Stomach (tissue), 9 donors: ENCODE data around the gene CEP250. TPM values are rescaled to one million over a fixed set of nuclear protein-coding genes. Genes with fewer than 3 reads are reported as not detected.
A peak's percentile ranks its signal among the peaks of the same experiment; 100 is the strongest.

ENCODE experiments used
- DNase-seq, 2 donors: peaks; one replicate each; pipeline versions ENCODE4 v3.0.0 to v3.0.0-alpha.2; 2013 to 2019
- H3K27ac ChIP-seq, 5 donors: fragments of 200-600 bp in 4 of 5; sonication (generic) in 4 of 5; one replicate each; pipeline ENCODE4 v1.5.1; 2013 to 2019; ENCODE audit warnings: mild to moderate bottlenecking in 1 of 5, moderate library complexity in 1 of 5
- H3K27me3 ChIP-seq, 3 donors: fragments of 200-600 bp; sonication (generic); one replicate each; pipeline ENCODE4 v1.5.1; 2017 to 2019; ENCODE audit warnings: mixed run types in 1 of 3
- H3K36me3 ChIP-seq, 4 donors: fragments of 200-600 bp; sonication (generic); 1 replicate in 3 of 4; 2 replicates in 1 of 4; pipeline ENCODE4 v1.5.1; 2016 to 2019
- H3K4me1 ChIP-seq, 4 donors: fragments of 200-600 bp; sonication (generic); one replicate each; pipeline ENCODE4 v1.5.1; 2016 to 2019
- H3K4me3 ChIP-seq, 4 donors: fragments of 200-600 bp; sonication (generic) in 3 of 4; one replicate each; pipeline ENCODE4 v1.5.1; 2016 to 2019; ENCODE audit warnings: mild to moderate bottlenecking in 1 of 4
- H3K9me3 ChIP-seq, 4 donors: fragments of 200-600 bp; sonication (generic); one replicate each; pipeline ENCODE4 v1.5.1; 2016 to 2019
- CTCF ChIP-seq, 7 experiments: fragments of 450-650 bp in 4 of 7; fragments of 200-600 bp in 3 of 7; sonication (generic) in 3 of 7; IDR thresholded peaks; one replicate each; pipeline ENCODE4 v1.5.1; 2016 to 2019; ENCODE audit warnings: antibody characterized with exemption in 7 of 7, control low read depth in 2 of 7, mild to moderate bottlenecking in 1 of 7
- EP300 ChIP-seq: sonication (generic); formaldehyde crosslinking; IDR thresholded peaks from one replicate; pipeline ENCODE4 v1.6.1; 2017; ENCODE audit warnings: antibody characterized with exemption
- POLR2A ChIP-seq, 4 donors: fragments of 450-650 bp; IDR thresholded peaks; one replicate each; pipeline ENCODE4 v1.6.1; 2016; ENCODE audit warnings: antibody characterized with exemption in 4 of 4, control low read depth in 2 of 4, mild to moderate bottlenecking in 1 of 4, moderate library complexity in 1 of 4
- POLR2AphosphoS5 ChIP-seq, 3 donors: sonication (generic); formaldehyde crosslinking; IDR thresholded peaks; one replicate each; pipeline ENCODE4 v1.6.1; 2016; ENCODE audit warnings: antibody characterized with exemption in 3 of 3
- WGBS, 5 donors: extraction: QIAGEN DNeasy Blood & Tissue Kit in 3 of 5; methylation state at CpG; one replicate each; pipeline versions ENCODE4 v1.1.5 to v1.1.7; 2013 to 2018; 5-methylcytosine and 5-hydroxymethylcytosine counted together
- intact Hi-C: fragments of 100-400 bp; cut with DNase I; formaldehyde crosslinking; loops from one replicate; pipeline ENCODE4 v1.15.1; 2023; ENCODE audit warnings: low total_unique reads
- polyA plus RNA-seq, 3 donors: library from polyadenylated mRNA; stranded (reverse); fragments of 200-250 nt; gene quantifications; one replicate each; pipeline ENCODE4 v1.2.3, GENCODE V29; 2013
- total RNA-seq, 5 donors: library from RNA; depleted of rRNA; stranded (reverse); fragments of >200 nt; gene quantifications; one replicate each; pipeline versions ENCODE4 v1.1.0 to v1.2.3, GENCODE V29; 2014 to 2016
- donor health status: healthy with polysubstance abuse.
- donor health status: Bipolar disorder and iron deficiency.
- donor health status: healthy.

The CEP250 gene
- total and polyA plus RNA-seq, 8 donors: 2.9 to 51.3 (median 6.9) TPM

DNA sequence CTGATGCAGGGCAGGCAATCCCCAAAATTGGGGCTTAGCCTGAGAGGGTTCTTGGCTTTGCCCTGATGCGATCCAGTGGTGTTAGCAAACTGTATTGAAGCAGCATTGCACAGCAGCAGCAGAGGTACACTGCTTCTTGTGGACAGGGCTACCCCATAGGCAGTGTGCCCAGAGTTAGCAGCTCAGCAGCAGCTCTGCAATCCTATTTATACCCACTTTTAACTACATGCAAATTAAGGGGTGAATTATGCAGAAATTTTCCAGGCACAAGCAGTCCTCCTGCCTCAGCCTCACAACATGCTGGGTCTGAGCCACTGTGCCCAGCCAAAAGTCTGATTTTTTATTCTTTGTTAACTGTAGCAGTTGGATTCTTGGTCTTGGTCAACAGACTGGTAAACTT lies 70.2 kb downstream of the CEP250 start:
- Histone ChIP-seq H3K4me3 (no peak overlapping the region), H3K9me3 (no peaks in the 10 kb centered on the region), H3K27me3 (no peaks in the 10 kb centered on the region), H3K36me3 (no peaks in the 10 kb centered on the region), H3K4me1 (no peaks in the 10 kb centered on the region), H3K27ac (no peak overlapping the region)
- intact Hi-C loops: no loop called here
- no peak for DNase-seq
- TF ChIP-seq POLR2A (IDR thresholded peaks at IDR 0.05) (no peak), EP300 (no peak), POLR2AphosphoS5 (IDR thresholded peaks at IDR 0.05) (no peak), CTCF (IDR thresholded peaks at IDR 0.05) (no peak)
- WGBS, 5 donors: 82 to 100% (median 100%) methylated on average over 1 of the region's 1 CpG

DNA sequence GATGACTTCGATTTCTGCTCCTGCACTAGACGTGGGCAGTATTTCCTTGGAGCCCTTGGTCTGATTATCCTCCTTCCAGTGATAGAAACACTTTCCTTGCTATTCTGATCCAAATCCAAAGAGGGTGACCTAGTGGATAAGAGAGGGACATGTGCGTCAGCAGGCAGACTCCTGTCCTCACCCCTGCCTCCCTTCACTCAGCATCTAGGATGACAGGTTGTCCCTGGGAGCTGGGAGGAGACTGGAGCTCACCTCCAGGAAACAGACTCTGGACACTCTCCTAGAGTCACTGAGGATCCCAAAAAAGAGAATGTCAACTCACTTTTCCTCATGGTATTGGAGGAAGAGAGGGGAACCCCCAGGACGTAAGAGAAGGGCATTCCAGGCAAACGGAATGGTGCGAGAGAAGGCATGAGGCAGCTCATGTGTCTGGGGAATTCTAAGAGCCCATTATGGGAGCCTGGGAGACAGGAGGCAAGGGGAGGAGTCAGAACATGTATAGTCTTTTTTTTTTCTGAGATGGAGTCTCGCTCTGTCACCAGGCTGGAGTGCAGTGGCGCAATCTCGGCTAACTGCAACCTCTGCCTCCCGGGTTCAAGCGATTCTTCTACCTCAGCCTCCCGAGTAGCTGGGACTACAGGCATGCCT lies 71.8 kb downstream of the CEP250 start:
- Histone ChIP-seq H3K9me3 (no peaks in the 10 kb centered on the region), H3K4me3 (no peak overlapping the region), H3K36me3 (no peaks in the 10 kb centered on the region), H3K27ac (no peak overlapping the region), H3K4me1 (no peaks in the 10 kb centered on the region), H3K27me3 (no peaks in the 10 kb centered on the region)
- TF ChIP-seq POLR2AphosphoS5 (IDR thresholded peaks at IDR 0.05) (no peak), EP300 (no peak), CTCF (IDR thresholded peaks at IDR 0.05) (no peak), POLR2A (IDR thresholded peaks at IDR 0.05) (no peak)
- 78 to 89% (median 86%) methylated on average over 12 of the region's 12 CpGs for WGBS, 5 donors
- no peak for DNase-seq
- intact Hi-C loops: no loop called here

DNA sequence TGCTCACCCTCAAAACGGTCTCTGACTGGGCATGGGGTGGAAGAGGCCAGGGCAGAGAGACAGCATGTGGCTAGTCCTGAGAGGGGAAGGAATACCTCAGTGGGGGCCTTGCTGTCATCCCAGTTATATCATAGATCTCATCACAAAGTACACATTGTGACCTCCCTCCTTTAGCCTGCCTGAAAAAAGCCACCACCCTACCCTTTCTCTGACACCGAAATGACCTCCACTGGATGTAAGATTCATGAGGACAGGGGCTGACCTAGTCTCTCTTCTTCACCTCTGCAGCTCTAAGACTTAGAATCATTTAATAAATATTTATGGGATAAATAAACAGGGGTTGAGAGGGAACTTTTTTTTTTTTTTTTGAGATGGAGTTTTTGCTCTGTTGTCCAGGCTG lies 74.2 kb downstream of the CEP250 start, which contains the start of gene C20orf173:
C20orf173 (minus strand) TSS at position 101 of the 400 bp plus-strand sequence. CDS start 279 bp downstream, outside the sequence.
- intact Hi-C loops: no loop called here
- Histone ChIP-seq H3K27me3 (no peaks in the 10 kb centered on the region), H3K36me3 (no peaks in the 10 kb centered on the region), H3K4me3 (no peak within 1 kb of the TSS), H3K27ac (no peak within 1 kb of the TSS), H3K9me3 (no peaks in the 10 kb centered on the region), H3K4me1 (no peaks in the 10 kb centered on the region)
- WGBS, 5 donors: 85 to 96% (median 88%) methylated on average over 2 of the region's 2 CpGs
- DNase-seq: no peak
- no peak for TF ChIP-seq POLR2AphosphoS5 (IDR thresholded peaks at IDR 0.05)
- no peak for TF ChIP-seq EP300
- TF ChIP-seq CTCF (IDR thresholded peaks at IDR 0.05): no peak
- no peak for TF ChIP-seq POLR2A (IDR thresholded peaks at IDR 0.05)

GRCh38 chr20:35539756-35540212 lies 84.4 kb downstream of the CEP250 start:
- intact Hi-C loops: no loop called here
- Histone ChIP-seq H3K4me1 (peaks cover 16 to 35% (median 30%) of the 10 kb centered on the region in 4 donors), H3K4me3 (no peak overlapping the region), H3K36me3 (peaks cover 0 to 19% (median 17%) of the 10 kb centered on the region in 4 donors), H3K27ac (peak overlapping the region in 2 of 5 donors; percentile 3 to 27), H3K9me3 (no peaks in the 10 kb centered on the region), H3K27me3 (no peaks in the 10 kb centered on the region)
- DNase-seq: peak; percentile 91
- 23 to 35% (median 30%) methylated on average over 11 of the region's 11 CpGs for WGBS, 5 donors
- no peak for TF ChIP-seq CTCF (IDR thresholded peaks at IDR 0.05)
- peak in 2 of 3 donors; percentile 23 to 72 for TF ChIP-seq POLR2AphosphoS5 (IDR thresholded peaks at IDR 0.05)
- TF ChIP-seq EP300: no peak
- TF ChIP-seq POLR2A (IDR thresholded peaks at IDR 0.05): no peak
